ENCODE data around the gene AKR7A3. TPM values are rescaled to one million over a fixed set of nuclear protein-coding genes. Genes with fewer than 3 reads are reported as not detected.
A peak's percentile ranks its signal among the peaks of the same experiment; 100 is the strongest.

AKR7A3 gene
- total and polyA plus RNA-seq, 9 of the 15 experiments (the other 6 are each of a cell fraction or from before 2014, with no cell fraction given) = 0.04 to 1.5 (median 0.44) TPM; not detected in 1

DNA sequence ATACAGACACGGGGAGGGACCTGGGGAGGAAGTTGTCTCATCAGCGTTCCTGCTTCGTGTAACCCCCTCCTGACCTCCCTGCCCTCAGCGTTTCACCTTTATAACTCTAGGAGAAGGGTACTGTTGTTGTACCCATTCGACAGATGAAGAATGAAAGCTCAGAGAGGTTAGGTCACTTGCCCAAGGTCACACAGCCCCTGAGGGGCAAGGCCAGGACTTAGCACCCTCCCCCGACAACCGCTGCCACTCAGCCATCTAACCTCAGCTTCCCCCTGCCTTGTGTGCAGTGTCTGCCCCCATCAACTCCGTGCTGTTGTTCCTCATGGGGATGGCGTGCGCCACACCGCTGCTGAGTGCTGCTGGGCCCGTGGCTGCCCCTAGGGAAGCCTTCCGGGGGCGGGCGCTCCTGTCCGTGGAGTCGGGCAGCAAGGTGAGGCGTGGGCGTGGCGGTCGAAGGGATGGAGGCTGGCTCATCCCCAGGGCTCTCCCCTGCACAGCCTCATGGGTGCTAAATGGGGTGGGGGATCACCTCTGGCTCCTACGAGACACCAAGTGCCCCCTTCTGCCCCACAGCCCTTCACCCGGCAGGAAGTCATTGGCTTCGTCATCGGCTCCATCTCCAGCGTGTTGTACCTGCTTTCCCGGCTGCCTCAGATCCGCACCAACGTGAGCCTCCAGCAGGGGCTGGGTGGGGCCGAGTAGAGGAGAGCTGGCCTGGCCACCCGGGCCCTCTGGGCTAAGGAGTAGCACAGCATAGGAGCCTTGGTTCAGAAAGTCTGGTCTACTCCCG, 37.6 kb upstream of the AKR7A3 start (continued):
- TF ChIP-seq, protein P1, sequence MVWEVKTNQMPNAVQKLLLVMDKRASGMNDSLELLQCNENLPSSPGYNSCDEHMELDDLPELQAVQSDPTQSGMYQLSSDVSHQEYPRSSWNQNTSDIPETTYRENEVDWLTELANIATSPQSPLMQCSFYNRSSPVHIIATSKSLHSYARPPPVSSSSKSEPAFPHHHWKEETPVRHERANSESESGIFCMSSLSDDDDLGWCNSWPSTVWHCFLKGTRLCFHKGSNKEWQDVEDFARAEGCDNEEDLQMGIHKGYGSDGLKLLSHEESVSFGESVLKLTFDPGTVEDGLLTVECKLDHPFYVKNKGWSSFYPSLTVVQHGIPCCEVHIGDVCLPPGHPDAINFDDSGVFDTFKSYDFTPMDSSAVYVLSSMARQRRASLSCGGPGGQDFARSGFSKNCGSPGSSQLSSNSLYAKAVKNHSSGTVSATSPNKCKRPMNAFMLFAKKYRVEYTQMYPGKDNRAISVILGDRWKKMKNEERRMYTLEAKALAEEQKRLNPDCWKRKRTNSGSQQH (CRISPR knock-in tag; IDR thresholded peaks at IDR 0.05) = no peak
- no peak for TF ChIP-seq ZBTB1 (CRISPR knock-in tag; IDR thresholded peaks at IDR 0.05; ENCODE audit: borderline replicate concordance, low read depth)
- no peak for TF ChIP-seq SRSF3 (IDR thresholded peaks at IDR 0.05; ENCODE audit: insufficient read depth, low read length)
- peak; percentile 39; the same call in 1 of the 2 replicates for TF ChIP-seq EGR1 (conservative IDR thresholded peaks at IDR 0.05)
- TF ChIP-seq ZBTB34 (CRISPR knock-in tag; IDR thresholded peaks at IDR 0.05) = no peak
- TF ChIP-seq ZNF146 (CRISPR knock-in tag; IDR thresholded peaks at IDR 0.05; ENCODE audit: unreplicated experiment) = no peak
- 0 out of 2 replicates have a peak, but pooled peaks have one; percentile 26 for TF ChIP-seq RB1 (IDR thresholded peaks at IDR 0.05; ENCODE audit: low read depth)
- TF ChIP-seq NR0B1 (IDR thresholded peaks at IDR 0.05; ENCODE audit: partially characterized antibody) = no peak
- no peak for TF ChIP-seq XRCC3 (IDR thresholded peaks at IDR 0.05)
- TF ChIP-seq CHD4 (IDR thresholded peaks at IDR 0.05; ENCODE audit: insufficient read depth, insufficient replicate concordance, low read depth, low read length, poor library complexity, severe bottlenecking) = peak; percentile 84
- no peak for TF ChIP-seq POLR2AphosphoS2 (IDR thresholded peaks at IDR 0.05; ENCODE audit: low read length)
- no peak for TF ChIP-seq GABPB2 (CRISPR knock-in tag; conservative IDR thresholded peaks at IDR 0.05)
- TF ChIP-seq RCOR1 (IDR thresholded peaks at IDR 0.05; ENCODE audit: borderline replicate concordance in 1 of 2, low read depth in 2 of 2, low read length in 2 of 2) = 0 out of 4 replicates have a peak, but pooled peaks of 1 of the 2 experiments have one; percentile 21
- TF ChIP-seq RBM14 (IDR thresholded peaks at IDR 0.05; ENCODE audit: borderline replicate concordance, insufficient read depth, low read depth, low read length) = no peak; the same call in 1 of the 2 replicates
- TF ChIP-seq ZNF436 (CRISPR knock-in tag; IDR thresholded peaks at IDR 0.05) = no peak
- TF ChIP-seq ELF1 (tag; IDR thresholded peaks at IDR 0.05) = no peak
- no peak for TF ChIP-seq ZSCAN29 (IDR thresholded peaks at IDR 0.05)
- peak; percentile 23 for TF ChIP-seq DACH1 (IDR thresholded peaks at IDR 0.05; ENCODE audit: partially characterized antibody)
- no peak for TF ChIP-seq HDAC8 (tag; IDR thresholded peaks at IDR 0.05)
- TF ChIP-seq SNIP1 (IDR thresholded peaks at IDR 0.05; ENCODE audit: low read depth) = no peak
- TF ChIP-seq LCOR (CRISPR knock-in tag; IDR thresholded peaks at IDR 0.05) = no peak
- TF ChIP-seq ZNF79 (CRISPR knock-in tag; IDR thresholded peaks at IDR 0.05; ENCODE audit: low read depth) = no peak
- peak; percentile 31; the same call in 1 of the 2 replicates for TF ChIP-seq ZNF717 (CRISPR knock-in tag; IDR thresholded peaks at IDR 0.05)
- peak; percentile 77 for TF ChIP-seq ESRRA (IDR thresholded peaks at IDR 0.05; ENCODE audit: borderline replicate concordance, low read depth)

Data from K562 (cell line).